HepG2 (cell line): ENCODE results near the gene COL2A1. TPM values are rescaled to one million over a fixed set of nuclear protein-coding genes. Genes with fewer than 3 reads are reported as not detected.

Experiments used
- ARID5B ChIP-seq: IDR thresholded peaks from 2 replicates; pipeline ENCODE4 v1.4.0; 2020; ENCODE audit warnings: mild to moderate bottlenecking, missing genetic modification reagents
- CHCHD3 ChIP-seq: sonication (generic); formaldehyde crosslinking; IDR thresholded peaks from 2 replicates; pipeline ENCODE4 v1.8.0; 2022; ENCODE audit warnings: mild to moderate bottlenecking, missing genetic modification reagents, moderate library complexity
- DZIP1 ChIP-seq: sonication (generic); formaldehyde crosslinking; IDR thresholded peaks from 2 replicates; pipeline ENCODE4 v1.5.0; 2020; ENCODE audit warnings: mild to moderate bottlenecking, missing genetic modification reagents
- KLF6 ChIP-seq: IDR thresholded peaks from 2 replicates; pipeline ENCODE4 v1.8.0; 2016; ENCODE audit warnings: missing biosample characterization, missing genetic modification reagents
- MED8 ChIP-seq: sonication (generic); formaldehyde crosslinking; IDR thresholded peaks from 2 replicates; pipeline ENCODE4 v1.8.1; 2023; ENCODE audit warnings: mild to moderate bottlenecking, missing genetic modification reagents; ENCODE audit not compliant: insufficient replicate concordance
- MTA1 ChIP-seq: sonication (generic); formaldehyde crosslinking; IDR thresholded peaks from 2 replicates; pipeline ENCODE4 v1.4.0; 2020; ENCODE audit warnings: missing genetic modification reagents, mild to moderate bottlenecking, borderline replicate concordance
- NBN ChIP-seq: fragments of 450-650 bp; conservative IDR thresholded peaks from 2 replicates; pipeline ENCODE4 v1.6.1; 2017
- PRMT3 ChIP-seq: sonication (generic); formaldehyde crosslinking; IDR thresholded peaks from 2 replicates; pipeline ENCODE4 v1.8.1; 2022; ENCODE audit warnings: low read depth, mild to moderate bottlenecking, moderate library complexity, missing genetic modification reagents, borderline replicate concordance
- ZBTB8A ChIP-seq: sonication (generic); formaldehyde crosslinking; IDR thresholded peaks from 2 replicates; pipeline ENCODE4 v1.4.0; 2020; ENCODE audit warnings: mild to moderate bottlenecking, low read depth, missing genetic modification reagents, borderline replicate concordance
- ZFP91 ChIP-seq: sonication (generic); formaldehyde crosslinking; IDR thresholded peaks from 2 replicates; pipeline ENCODE4 v1.9.0; 2022; ENCODE audit warnings: missing genetic modification reagents, mild to moderate bottlenecking, borderline replicate concordance
- ZMYM3 ChIP-seq: sonication (generic); formaldehyde crosslinking; IDR thresholded peaks from 2 replicates; pipeline ENCODE4 v1.5.1; 2020; ENCODE audit warnings: mild to moderate bottlenecking, missing genetic modification reagents
- ZNF274 ChIP-seq: sonication (generic); formaldehyde crosslinking; IDR thresholded peaks from 2 replicates; pipeline ENCODE4 v1.5.1; 2020; ENCODE audit warnings: mild to moderate bottlenecking, missing genetic modification reagents
- ZNF446 ChIP-seq: sonication (generic); formaldehyde crosslinking; IDR thresholded peaks from 2 replicates; pipeline ENCODE4 v1.5.0; 2020; ENCODE audit warnings: mild to moderate bottlenecking, missing genetic modification reagents
- ZNF512B ChIP-seq: sonication (generic); formaldehyde crosslinking; IDR thresholded peaks from 2 replicates; pipeline ENCODE4 v1.5.1; 2020; ENCODE audit warnings: missing genetic modification reagents, mild to moderate bottlenecking, borderline replicate concordance
- ZNF768 ChIP-seq: sonication (generic); formaldehyde crosslinking; IDR thresholded peaks from 2 replicates; pipeline ENCODE4 v1.4.0; 2020; ENCODE audit warnings: missing genetic modification reagents
- polyA plus RNA-seq, 8 experiments: library from polyadenylated mRNA; depleted of rRNA in 3 of 8; stranded (reverse) in 7 of 8; unstranded in 1 of 8; fragments of >200 nt; fragmentation: Illumina TruSeq in 4 of 8; extraction: Trizol in 4 of 8; gene quantifications; 2 replicates each; pipeline versions ENCODE4 v1.2.1 to v1.2.3, GENCODE V29; 2011 to 2016; ENCODE audit warnings: low read depth in 4 of 8, missing spikeins in 1 of 8, mixed read lengths in 1 of 8; ENCODE audit not compliant: insufficient read depth in 1 of 8
- total RNA-seq, 5 experiments: library from RNA; depleted of rRNA; stranded (reverse); fragments of >200 nt; fragmentation: Illumina TruSeq; extraction: Trizol; gene quantifications; 2 replicates each; pipeline ENCODE4 v1.2.3, GENCODE V29; 2016; ENCODE audit warnings: low read depth in 1 of 5

Gene COL2A1
- total and polyA plus RNA-seq, 2 of the 13 experiments (the other 11 are each of a cell fraction or from before 2014, with no cell fraction given) = 7.4 to 38.3 TPM

DNA sequence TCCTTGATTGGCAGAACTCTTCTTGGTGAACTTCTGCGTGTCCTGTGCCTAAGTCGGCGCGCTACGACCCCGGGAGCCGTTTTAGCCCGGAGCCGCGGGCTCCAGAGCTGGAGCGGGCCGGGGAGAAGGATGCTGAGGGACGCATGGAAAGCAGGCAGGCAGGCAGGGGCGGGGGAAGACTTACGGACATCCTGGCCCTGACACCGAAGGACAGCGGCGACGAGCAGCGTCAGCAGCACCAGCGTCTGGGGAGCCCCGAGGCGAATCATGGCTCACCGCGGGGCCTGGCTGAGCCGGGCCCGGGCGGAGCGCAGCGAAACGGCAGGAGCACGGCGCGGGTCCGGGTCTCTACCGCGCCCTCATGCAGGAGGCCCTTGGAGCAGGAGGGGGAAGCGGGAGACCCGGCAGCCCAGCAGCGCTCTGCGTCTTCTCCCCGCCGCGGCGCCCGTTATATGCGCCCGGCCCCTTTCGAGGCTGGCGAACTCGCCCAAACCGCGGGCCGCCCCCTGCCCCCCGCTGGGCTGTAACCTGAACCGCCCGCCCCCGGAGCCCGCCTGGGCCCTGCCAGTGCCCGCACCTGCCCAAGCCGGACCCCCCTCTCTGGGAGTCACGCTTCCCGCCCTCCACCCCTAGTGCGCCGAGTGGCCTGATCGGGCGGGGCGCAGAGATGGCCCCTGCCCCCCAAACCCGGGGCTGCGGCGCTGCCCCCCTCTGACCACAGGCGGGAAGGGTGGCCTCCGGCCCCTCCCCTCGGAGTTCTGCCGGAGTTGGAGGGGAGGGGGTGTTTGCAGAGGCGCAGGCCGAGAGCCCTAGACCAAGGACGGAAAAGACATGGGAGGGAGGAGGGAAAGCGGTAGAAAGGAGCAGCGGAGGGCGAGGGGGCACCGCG, at the start of gene COL2A1 (continued):
- TF ChIP-seq MTA1 (CRISPR knock-in tag) = no peak
- TF ChIP-seq ZNF274 (CRISPR knock-in tag) = no peak
- no peak for TF ChIP-seq ZFP91
- no peak for TF ChIP-seq ZBTB8A (CRISPR knock-in tag)
- 0 out of 2 replicates have a peak, but pooled peaks have one; percentile 25 for TF ChIP-seq DZIP1 (CRISPR knock-in tag)
- no peak for TF ChIP-seq KLF6 (CRISPR knock-in tag)
- no peak for TF ChIP-seq MED8 (CRISPR knock-in tag)
- TF ChIP-seq ZNF768 (CRISPR knock-in tag) = peak; percentile 23; the same call in 1 of the 2 replicates
- no peak for TF ChIP-seq ZNF512B (CRISPR knock-in tag)
- no peak for TF ChIP-seq NBN
- peak; percentile 16; the same call in 1 of the 2 replicates for TF ChIP-seq ARID5B (CRISPR knock-in tag)
- TF ChIP-seq PRMT3 = no peak
- TF ChIP-seq CHCHD3 (CRISPR knock-in tag) = no peak
- TF ChIP-seq ZMYM3 (CRISPR knock-in tag) = no peak
- TF ChIP-seq ZNF446 (CRISPR knock-in tag) = no peak
